T-helper 17 cell (primary cell): ENCODE data around the gene AAMP. TPM values are rescaled to one million over a fixed set of nuclear protein-coding genes. Genes with fewer than 3 reads are reported as not detected.
A peak's percentile ranks its signal among the peaks of the same experiment; 100 is the strongest.
"Not testable (repeated sequence)": the region's sequence is repeated elsewhere in the genome, so short reads cannot be mapped to it uniquely, and the experiment has no call there.

Experiments
- ATAC-seq: fragments of 150-1000 bp; cut with Tn5 transposase; 2 replicates; pipeline ENCODE4 v1.10.0; 2021; ENCODE audit warnings: mild to moderate bottlenecking, moderate library complexity
- DNase-seq, 3 donors: peaks; one replicate each; pipeline versions ENCODE4 v3.0.0 to v3.0.0-alpha.2; 2020 to 2021
- H3K9me3 ChIP-seq: one replicate; pipeline ENCODE4 v1.7.0; 2013; ENCODE audit warnings: low read length, mild to moderate bottlenecking; ENCODE audit not compliant: control insufficient read depth, poor library complexity, severe bottlenecking
- H3K27ac Mint-ChIP-seq: one replicate; pipeline ENCODE4 v1.8.0; 2022; ENCODE audit warnings: mild to moderate bottlenecking, moderate library complexity, mixed read lengths
- H3K27me3 Mint-ChIP-seq: one replicate; pipeline ENCODE4 v1.8.0; 2022; ENCODE audit warnings: mixed read lengths
- H3K36me3 Mint-ChIP-seq: one replicate; pipeline ENCODE4 v1.8.0; 2022; ENCODE audit warnings: low read depth, mixed read lengths
- H3K4me1 Mint-ChIP-seq: one replicate; pipeline ENCODE4 v1.8.0; 2022; ENCODE audit warnings: mild to moderate bottlenecking, mixed read lengths
- H3K4me3 Mint-ChIP-seq: one replicate; pipeline ENCODE4 v1.8.0; 2022; ENCODE audit warnings: mild to moderate bottlenecking, moderate library complexity, mixed read lengths
- total RNA-seq, 4 donors: library from RNA in 2 of 4; stranded (reverse) in 2 of 4; gene quantifications; one replicate each; pipeline ENCODE4 v1.2.3 and lab custom pipeline; 2022 to 2026

The AAMP gene, protein sequence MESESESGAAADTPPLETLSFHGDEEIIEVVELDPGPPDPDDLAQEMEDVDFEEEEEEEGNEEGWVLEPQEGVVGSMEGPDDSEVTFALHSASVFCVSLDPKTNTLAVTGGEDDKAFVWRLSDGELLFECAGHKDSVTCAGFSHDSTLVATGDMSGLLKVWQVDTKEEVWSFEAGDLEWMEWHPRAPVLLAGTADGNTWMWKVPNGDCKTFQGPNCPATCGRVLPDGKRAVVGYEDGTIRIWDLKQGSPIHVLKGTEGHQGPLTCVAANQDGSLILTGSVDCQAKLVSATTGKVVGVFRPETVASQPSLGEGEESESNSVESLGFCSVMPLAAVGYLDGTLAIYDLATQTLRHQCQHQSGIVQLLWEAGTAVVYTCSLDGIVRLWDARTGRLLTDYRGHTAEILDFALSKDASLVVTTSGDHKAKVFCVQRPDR
- total RNA-seq, result 10 to 100 TPM; 46.8 to 47.0 TPM
- total RNA-seq (lab: John Stamatoyannopoulos, UW), result 52.3 to 88.8 reads per million in 2 donors

DNA sequence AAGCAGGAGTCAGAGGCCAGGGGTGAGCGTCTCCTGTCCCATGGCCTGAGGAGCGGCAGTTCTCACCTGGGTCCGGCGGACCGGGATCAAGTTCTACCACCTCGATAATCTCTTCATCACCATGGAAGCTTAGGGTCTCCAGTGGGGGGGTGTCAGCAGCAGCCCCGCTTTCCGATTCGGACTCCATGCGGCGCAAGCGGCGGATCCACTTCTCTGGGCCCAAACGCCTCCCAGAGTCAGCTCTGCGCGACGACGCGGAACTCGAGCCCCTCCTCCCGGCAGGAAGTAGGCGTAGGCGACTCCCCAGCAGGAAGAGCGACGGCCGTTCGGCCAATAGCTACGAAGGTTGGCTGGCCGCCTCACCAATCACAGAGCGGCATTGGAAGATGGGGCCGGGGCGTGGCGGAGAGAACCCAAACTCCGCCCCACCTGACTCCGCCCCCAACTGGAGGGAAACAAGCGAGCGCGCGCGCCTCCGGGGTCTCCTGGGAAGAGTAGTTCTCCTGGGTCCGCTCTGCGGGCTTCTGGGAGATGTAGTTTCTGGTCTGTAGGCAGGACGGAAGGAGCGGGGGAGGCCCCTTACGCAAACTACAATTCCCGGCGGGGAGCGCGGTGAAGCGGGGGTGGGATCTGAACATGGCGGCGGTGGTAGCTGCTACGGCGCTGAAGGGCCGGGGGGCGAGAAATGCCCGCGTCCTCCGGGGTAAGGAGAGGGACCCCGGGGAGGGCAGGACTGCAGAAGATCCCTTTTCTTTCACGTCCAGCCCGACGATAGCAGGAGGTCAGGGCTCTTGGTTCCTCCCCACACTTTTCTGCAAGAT lies at the start of gene AAMP, which contains the start of gene PNKD:
Gene AAMP, minus strand, starts transcription at position 238 of the 821 bp plus-strand sequence. Its CDS starts 51 bp downstream, at position 187.
Gene PNKD, plus strand, starts transcription at position 620 of the 821 bp plus-strand sequence. Its CDS starts 17 bp downstream, at position 637.
- H3K4me3 Mint-ChIP-seq, result peak within 1 kb of the TSS; percentile 95
- H3K36me3 Mint-ChIP-seq, result peaks cover 2% of the 10 kb centered on the region
- peaks cover 45% of the 10 kb centered on the region for H3K4me1 Mint-ChIP-seq

DNA sequence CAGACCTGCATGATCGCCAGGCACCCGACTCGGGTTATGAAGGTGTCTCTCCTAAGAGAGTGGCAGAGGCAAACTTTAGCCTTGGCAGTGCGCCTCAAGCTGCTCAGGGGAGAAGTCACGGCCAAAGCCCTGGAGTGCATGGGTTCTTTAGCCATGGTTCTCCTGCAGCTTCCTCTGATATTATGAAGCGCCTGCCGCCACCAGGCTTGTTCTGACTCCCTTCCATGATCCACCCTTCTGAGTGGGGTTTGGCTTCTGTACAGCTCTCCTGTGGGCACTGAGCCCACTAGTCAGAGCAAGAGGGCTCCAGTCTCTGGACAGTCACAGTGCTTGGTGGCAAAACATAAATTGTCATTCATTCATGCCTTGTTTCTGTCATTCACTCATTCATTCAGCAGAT lies 48.3 kb upstream of the AAMP start:
- Mint-ChIP-seq H3K4me1 (peaks cover 31% of the 10 kb centered on the region), H3K27ac (no peak overlapping the region)

More for the DNA sequence above, at the start of gene AAMP, which contains the start of gene PNKD:
- peak; percentile 93 for ATAC-seq
- no peaks in the 10 kb centered on the region for H3K27me3 Mint-ChIP-seq
- H3K27ac Mint-ChIP-seq, result peak within 1 kb of the TSS; percentile 90
- no peaks in the 10 kb centered on the region for H3K9me3 ChIP-seq
- DNase-seq, result peak; percentile 100

DNA sequence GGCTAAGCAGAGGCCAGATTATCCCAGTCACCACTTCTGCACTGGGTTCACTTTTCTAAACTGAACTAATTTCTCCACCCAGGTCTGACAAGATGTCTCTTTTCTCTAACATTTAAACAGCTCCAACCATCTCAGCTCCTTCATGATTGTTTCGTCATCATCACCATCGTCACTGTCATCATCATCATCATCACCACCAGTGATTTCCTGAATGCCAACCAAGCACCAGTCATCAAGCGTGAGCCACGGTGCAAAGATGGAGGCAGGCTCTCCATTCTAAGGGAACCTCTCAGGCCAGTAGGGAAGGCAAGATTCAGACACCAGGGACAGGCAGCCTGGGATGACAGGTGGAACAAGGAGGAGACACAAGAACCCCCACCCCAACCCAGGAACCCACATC lies 47.9 kb upstream of the AAMP start:
- Mint-ChIP-seq H3K4me3 (no peak overlapping the region), H3K27ac (peak overlapping the region; percentile 87), H3K27me3 (no peaks in the 10 kb centered on the region), H3K4me1 (peaks cover 31% of the 10 kb centered on the region), H3K36me3 (peaks cover 2% of the 10 kb centered on the region)
- no peaks in the 10 kb centered on the region for H3K9me3 ChIP-seq
- no peak for DNase-seq
- no peak for ATAC-seq

More for the DNA sequence above, 48.3 kb upstream of the AAMP start:
- H3K27me3 Mint-ChIP-seq, result no peaks in the 10 kb centered on the region
- DNase-seq, result no peak
- H3K36me3 Mint-ChIP-seq, result peaks cover 2% of the 10 kb centered on the region
- no peak overlapping the region for H3K4me3 Mint-ChIP-seq
- no peaks in the 10 kb centered on the region for H3K9me3 ChIP-seq
- no peak for ATAC-seq

DNA sequence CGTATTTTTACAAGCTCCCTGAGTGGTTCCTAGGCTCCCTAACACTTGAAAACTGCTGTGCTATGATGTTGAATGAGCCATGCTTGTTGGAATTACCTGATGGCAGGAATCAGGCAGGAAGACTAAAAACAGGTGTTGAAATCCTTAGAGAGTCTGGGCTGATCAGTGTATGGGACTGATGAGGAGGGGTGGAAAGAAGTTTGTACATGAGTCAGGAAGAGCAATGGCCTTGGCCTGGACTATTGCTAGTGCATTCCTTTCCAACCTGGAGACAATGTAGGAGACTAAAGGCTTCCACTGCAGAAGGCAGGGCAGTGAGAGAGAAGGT lies 47.3 kb upstream of the AAMP start:
- H3K9me3 ChIP-seq, result no peaks in the 10 kb centered on the region
- H3K4me1 Mint-ChIP-seq, result peaks cover 26% of the 10 kb centered on the region
- peak overlapping the region; percentile 87 for H3K27ac Mint-ChIP-seq
- DNase-seq (no peak), ATAC-seq (no peak)
- H3K27me3 Mint-ChIP-seq, result no peaks in the 10 kb centered on the region
- H3K36me3 Mint-ChIP-seq, result peaks cover 2% of the 10 kb centered on the region
- H3K4me3 Mint-ChIP-seq, result no peak overlapping the region

DNA sequence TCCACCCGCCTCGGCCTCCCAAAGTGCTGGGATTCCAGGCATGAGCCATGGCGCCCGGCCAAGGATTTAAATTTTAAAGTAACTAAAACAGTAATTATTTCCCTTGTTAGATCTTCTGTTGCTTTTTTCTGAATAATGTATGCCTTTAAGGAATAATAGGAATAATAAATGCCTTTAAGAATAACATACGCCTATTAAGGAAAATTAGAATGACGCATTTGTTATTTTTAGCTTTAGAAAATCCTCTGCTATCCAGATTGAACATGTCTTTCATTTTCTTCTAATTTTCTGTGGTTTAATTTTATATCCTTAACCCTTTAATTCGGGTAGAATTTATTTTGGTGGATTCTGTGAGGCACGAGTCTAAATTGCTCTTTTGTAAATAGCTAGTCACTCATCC lies 45.5 kb upstream of the AAMP start:
- ATAC-seq, result no peak
- H3K9me3 ChIP-seq, result no peaks in the 10 kb centered on the region
- Mint-ChIP-seq H3K4me3 (no peak overlapping the region), H3K4me1 (peaks cover 21% of the 10 kb centered on the region), H3K27me3 (no peaks in the 10 kb centered on the region), H3K27ac (peak overlapping the region; percentile 87), H3K36me3 (peaks cover 2% of the 10 kb centered on the region)
- DNase-seq, result no peak

DNA sequence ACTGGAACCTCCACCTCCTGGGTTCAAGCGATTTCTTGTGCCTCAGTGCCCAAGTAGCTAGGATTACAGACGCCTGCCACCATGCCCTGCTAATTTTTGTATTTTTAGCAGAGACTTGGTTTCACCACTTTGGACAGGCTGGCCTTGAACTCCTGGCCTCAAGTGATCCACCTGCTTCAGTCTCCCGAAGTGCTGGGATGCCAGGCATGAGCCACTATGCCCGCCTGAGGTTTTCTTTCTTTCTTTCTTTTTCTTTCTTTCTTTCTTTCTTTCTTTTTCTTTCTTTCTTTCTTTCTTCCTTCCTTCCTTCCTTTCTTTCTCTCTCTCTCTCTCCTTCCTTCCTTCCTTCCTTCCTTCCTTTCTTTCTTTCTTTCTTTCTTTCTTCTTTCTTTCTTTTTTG lies 44.8 kb upstream of the AAMP start:
- DNase-seq, H3K27me3 Mint-ChIP-seq, H3K4me3 Mint-ChIP-seq, H3K36me3 Mint-ChIP-seq, H3K9me3 ChIP-seq, ATAC-seq: not testable (repeated sequence)
- H3K4me1 Mint-ChIP-seq, result peaks cover 19% of the 10 kb centered on the region
- peak overlapping the region; percentile 87 for H3K27ac Mint-ChIP-seq

DNA sequence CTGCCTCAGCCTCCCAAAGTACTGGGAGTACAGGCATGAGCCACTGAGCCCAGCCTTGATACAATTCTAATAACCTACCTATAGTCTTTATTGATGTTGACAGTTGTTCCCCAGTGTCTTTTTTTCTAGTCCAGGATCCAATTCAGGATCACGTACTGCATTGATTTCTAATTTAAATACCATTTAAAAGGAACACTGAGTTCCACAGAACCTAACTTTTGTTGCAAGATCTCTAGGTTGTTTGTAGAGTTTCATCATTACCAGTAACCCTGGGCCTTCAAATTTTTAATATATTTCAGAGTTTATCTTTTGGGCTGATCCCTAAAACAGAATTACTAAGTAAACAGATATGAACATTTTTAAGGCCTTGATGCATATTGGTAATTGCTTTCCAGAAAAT lies 43.4 kb upstream of the AAMP start:
- no peak for ATAC-seq
- H3K4me3 Mint-ChIP-seq, result no peak overlapping the region
- H3K36me3 Mint-ChIP-seq, result no peaks in the 10 kb centered on the region
- peaks cover 20% of the 10 kb centered on the region for H3K4me1 Mint-ChIP-seq
- no peaks in the 10 kb centered on the region for H3K27me3 Mint-ChIP-seq
- H3K9me3 ChIP-seq, result no peaks in the 10 kb centered on the region
- no peak for DNase-seq
- no peak overlapping the region for H3K27ac Mint-ChIP-seq

DNA sequence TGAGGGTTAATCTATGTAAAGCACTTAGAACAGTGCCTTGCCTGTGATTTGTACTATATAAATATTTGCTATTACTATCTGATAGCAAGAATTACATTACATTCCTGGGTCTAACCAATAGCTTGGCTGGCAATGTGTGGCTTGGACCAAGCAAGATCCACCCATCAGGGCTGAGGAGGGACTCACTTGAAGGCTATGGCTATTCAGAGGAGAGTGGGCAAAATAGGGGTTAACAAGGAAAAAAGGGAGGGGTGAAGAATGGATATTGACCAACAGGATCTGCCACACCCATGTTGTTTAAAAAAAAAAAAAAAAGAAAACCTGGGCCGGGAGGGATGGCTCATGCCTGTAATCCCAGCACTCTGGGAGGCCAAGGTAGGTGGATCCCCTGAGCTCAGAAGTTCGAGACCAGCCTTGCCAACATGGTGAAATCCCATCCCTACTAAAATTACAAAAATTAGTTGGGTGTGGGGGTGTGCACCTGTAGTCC lies 42.4 kb upstream of the AAMP start:
- ATAC-seq, result no peak
- peaks cover 5% of the 10 kb centered on the region for H3K27me3 Mint-ChIP-seq
- H3K4me1 Mint-ChIP-seq, result peaks cover 15% of the 10 kb centered on the region
- H3K27ac Mint-ChIP-seq, result peak overlapping the region; percentile 83
- H3K36me3 Mint-ChIP-seq, result no peaks in the 10 kb centered on the region
- DNase-seq, result no peak
- H3K9me3 ChIP-seq, result no peaks in the 10 kb centered on the region
- H3K4me3 Mint-ChIP-seq, result no peak overlapping the region

DNA sequence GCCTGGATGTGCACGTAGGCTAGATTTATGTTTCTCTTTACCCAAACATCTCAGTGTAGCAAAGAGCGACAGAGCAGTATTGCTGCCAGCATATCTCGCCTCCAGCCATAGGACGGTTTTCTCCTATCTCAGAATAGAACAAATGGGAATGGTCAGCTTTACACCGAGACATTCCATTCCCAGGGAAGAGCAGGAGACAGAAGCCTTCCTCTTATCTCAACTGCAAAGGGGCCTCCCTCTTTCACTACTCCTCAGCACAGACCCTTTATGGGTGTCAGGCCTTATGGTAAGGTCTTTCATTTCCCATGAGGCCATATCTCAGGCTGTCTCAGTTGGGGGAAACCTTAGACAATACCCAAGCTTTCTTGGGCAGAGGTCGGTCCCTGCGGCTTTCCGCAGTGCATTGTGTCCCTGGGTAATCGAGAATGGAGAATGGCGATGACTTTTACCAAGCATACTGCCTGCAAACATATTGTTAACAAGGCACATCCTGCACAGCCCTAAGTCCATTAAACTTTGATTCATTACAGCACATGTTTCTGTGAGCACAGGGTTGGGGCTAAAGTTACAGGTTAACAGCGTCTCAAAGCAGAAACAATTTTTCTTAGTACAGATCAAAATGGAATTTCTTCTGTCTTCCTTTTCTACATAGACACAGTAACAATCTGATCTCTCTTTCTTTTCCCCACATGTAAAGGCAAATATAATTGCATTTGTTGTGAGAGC lies 41.8 kb upstream of the AAMP start:
- H3K36me3 Mint-ChIP-seq, H3K4me3 Mint-ChIP-seq, H3K4me1 Mint-ChIP-seq, H3K9me3 ChIP-seq, ATAC-seq, DNase-seq, H3K27me3 Mint-ChIP-seq: not testable (repeated sequence)
- H3K27ac Mint-ChIP-seq, result peak overlapping the region; percentile 83

DNA sequence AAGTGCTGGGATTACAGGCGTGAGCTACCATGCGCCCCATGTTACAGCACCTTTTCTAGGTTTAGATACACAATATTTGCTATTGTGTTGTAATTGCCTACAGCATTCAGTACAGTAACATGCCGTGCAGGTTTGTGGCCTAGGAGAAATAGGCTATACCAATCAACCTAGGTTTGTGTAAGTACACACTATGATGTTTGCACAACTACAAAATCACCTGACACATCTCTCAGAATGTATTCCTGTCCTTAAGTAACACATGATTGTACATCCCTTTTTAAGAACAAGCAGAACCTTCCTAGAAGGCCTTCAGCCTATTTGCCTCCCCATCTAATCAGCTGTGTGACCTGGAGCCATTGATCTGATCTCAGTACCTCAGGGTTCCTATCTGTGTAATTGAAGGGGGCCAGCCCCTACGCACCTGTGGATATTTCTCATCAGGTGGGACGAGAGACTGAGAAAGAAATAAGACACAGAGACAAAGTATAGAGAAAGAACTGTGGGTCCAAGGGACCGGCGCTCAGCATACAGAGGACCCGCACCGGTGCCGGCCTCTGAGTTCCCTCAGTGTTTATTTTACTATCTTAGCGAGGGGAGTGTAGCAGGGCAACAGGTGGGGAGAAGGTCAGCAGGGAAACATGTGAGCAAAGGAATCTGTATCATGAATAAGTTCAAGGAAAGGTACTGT lies 41.1 kb upstream of the AAMP start:
- ATAC-seq, result no peak
- H3K9me3 ChIP-seq, result no peaks in the 10 kb centered on the region
- DNase-seq, result no peak
- H3K27me3 Mint-ChIP-seq, result peaks cover 6% of the 10 kb centered on the region
- no peaks in the 10 kb centered on the region for H3K36me3 Mint-ChIP-seq
- H3K27ac Mint-ChIP-seq, result peak overlapping the region; percentile 29
- no peak overlapping the region for H3K4me3 Mint-ChIP-seq
- H3K4me1 Mint-ChIP-seq, result peaks cover 7% of the 10 kb centered on the region

DNA sequence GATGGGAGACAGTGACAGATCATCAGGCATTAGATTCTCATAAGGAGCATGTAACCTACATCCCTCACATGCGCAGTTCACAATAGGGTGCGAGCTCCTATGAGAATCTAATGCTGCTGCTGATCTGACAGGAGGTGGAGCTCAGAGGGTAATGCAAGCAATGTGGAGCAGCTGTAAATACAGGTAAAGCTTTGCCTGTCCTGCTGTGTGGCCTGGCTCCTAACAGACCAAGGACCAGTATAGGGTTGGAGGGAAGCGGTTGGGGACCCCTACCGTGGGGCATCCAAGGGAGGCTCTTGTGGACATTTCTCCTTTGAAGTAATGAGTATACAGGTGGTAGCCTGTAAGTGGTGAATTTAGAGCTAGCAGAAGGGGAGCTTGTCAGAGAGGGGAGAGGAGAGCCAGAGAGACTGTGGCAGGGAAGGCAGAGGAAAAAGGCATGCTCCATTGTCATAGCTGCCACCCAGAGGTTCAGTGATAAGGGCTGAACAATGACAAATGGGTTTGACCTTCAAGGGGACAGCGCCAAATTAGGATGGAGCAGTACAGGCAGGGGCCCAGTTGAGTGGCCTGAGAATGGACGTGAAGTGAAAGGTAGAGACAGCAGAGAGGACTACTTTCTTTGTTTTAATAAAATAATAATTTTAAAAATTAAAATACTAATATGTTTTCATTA lies 37.6 kb upstream of the AAMP start:
- no peaks in the 10 kb centered on the region for H3K36me3 Mint-ChIP-seq
- peak overlapping the region; percentile 73 for H3K27ac Mint-ChIP-seq
- no peak for DNase-seq
- H3K27me3 Mint-ChIP-seq, result peaks cover 6% of the 10 kb centered on the region
- H3K4me3 Mint-ChIP-seq, result no peak overlapping the region
- no peak for ATAC-seq
- H3K9me3 ChIP-seq, result no peaks in the 10 kb centered on the region
- peaks cover 6% of the 10 kb centered on the region for H3K4me1 Mint-ChIP-seq
